Rectal smooth muscle tissue (tissue), 1 donor: ENCODE measurements around the gene UMAD1.

ENCODE experiments used
- H3K27ac ChIP-seq: one replicate; pipeline ENCODE4 v1.7.0; 2013; ENCODE audit warnings: low read depth, low read length, inconsistent platforms
- H3K27me3 ChIP-seq: one replicate; pipeline ENCODE4 v1.7.0; 2013; ENCODE audit warnings: low read length; ENCODE audit not compliant: control insufficient read depth, insufficient read depth
- H3K36me3 ChIP-seq: one replicate; pipeline ENCODE4 v1.7.0; 2013; ENCODE audit warnings: low read length; ENCODE audit not compliant: control insufficient read depth, insufficient read depth
- H3K4me1 ChIP-seq: one replicate; pipeline ENCODE4 v1.7.0; 2013; ENCODE audit warnings: low read length; ENCODE audit not compliant: control insufficient read depth, insufficient read depth
- H3K4me3 ChIP-seq: one replicate; pipeline ENCODE4 v1.7.0; 2013; ENCODE audit warnings: low read length
- H3K9ac ChIP-seq: one replicate; pipeline ENCODE4 v1.7.0; 2013; ENCODE audit warnings: low read length

UMAD1 gene

GRCh38 chr7:7908622-7909145 lies 268.1 kb downstream of the UMAD1 start:
- Histone ChIP-seq H3K4me3 (no peak overlapping the region), H3K36me3 (no peaks in the 10 kb centered on the region), H3K27ac (no peak overlapping the region), H3K9ac (no peak overlapping the region), H3K4me1 (no peaks in the 10 kb centered on the region), H3K27me3 (no peaks in the 10 kb centered on the region)

DNA sequence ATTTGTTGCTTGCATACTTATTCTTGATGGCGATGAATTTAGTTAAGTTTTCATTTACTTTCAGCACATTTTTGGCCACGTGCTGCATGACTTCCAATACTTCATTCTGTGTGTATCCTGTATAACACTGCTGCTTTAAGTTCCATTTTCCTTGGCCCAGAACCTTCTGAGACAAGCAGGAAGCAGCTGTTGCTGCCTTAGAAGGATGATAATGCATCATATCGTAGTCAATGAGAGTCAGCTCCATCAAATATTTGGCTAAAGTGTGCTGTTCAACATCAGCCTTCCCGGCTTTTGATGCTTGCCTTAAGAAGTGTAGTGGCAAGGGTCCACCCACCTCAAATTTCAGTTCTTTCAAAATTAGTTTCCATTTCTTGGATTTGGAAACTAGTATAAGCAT lies 268.8 kb downstream of the UMAD1 start:
- H3K9ac ChIP-seq, result no peak overlapping the region
- no peaks in the 10 kb centered on the region for H3K36me3 ChIP-seq
- no peaks in the 10 kb centered on the region for H3K4me1 ChIP-seq
- H3K27me3 ChIP-seq, result no peaks in the 10 kb centered on the region
- no peak overlapping the region for H3K27ac ChIP-seq
- no peak overlapping the region for H3K4me3 ChIP-seq

DNA sequence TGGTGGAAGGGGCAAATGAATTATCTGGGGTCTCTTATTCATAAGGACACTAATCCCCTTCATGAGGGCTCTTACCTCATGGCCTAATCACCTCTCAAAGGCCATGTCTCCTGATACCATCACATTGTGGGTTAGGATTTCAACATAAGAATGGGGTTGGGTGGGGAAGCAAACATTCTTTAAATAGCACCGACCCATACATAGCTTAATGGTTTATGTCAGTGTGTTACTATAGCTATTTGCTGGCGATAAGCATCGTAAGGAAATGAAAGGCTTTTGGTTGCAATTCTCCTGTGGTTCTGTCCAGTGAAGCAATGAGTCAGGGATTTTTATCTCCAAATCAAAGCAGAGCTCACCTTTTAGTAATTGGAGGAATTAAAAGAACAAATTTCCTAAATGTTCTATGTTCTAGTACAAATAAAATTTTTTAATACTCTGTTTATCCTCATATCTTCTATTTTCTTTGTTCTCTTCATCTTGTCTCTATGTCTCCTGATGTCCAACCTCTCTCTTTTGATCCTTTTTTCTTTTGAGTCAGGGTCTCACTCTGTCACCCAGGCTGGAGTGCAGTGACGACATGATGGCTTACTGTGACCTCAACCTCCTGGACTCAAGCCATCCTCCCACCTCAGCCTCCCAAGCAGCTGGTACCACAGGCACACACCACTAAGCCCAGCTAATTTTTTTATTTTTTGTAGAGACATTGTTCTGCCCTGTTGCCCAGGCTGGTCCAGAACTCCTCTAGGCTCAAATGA lies 271.0 kb downstream of the UMAD1 start:
- Histone ChIP-seq H3K4me3 (no peak overlapping the region), H3K27ac (no peak overlapping the region), H3K36me3 (no peaks in the 10 kb centered on the region), H3K9ac (no peak overlapping the region), H3K4me1 (no peaks in the 10 kb centered on the region), H3K27me3 (no peaks in the 10 kb centered on the region)

DNA sequence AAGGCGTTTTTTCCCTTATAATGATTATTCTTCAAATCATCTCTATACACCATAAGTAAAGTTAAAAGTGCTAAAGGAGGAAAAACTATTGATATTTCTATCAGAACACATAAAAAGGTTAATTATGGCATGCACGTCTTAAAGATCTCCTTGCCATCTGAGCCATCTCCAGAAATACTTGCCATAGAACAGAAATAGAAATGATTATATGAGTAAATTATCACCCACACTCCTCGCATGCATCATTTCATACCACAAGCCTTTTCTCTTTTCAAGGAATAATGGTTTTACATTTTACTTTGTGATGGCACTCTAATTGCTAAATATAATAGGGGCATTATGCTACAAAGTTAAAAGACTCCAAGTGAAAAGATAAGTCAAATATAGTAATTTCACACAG lies 272.4 kb downstream of the UMAD1 start:
- Histone ChIP-seq H3K27ac (no peak overlapping the region), H3K9ac (no peak overlapping the region), H3K27me3 (no peaks in the 10 kb centered on the region), H3K4me1 (no peaks in the 10 kb centered on the region), H3K36me3 (no peaks in the 10 kb centered on the region), H3K4me3 (no peak overlapping the region)

- no peak overlapping the region for H3K27ac ChIP-seq
- H3K4me3 ChIP-seq, result no peak overlapping the region
- H3K4me1 ChIP-seq, result no peaks in the 10 kb centered on the region
- H3K36me3 ChIP-seq, result no peaks in the 10 kb centered on the region
- no peak overlapping the region for H3K9ac ChIP-seq
- H3K27me3 ChIP-seq, result no peaks in the 10 kb centered on the region
Observed at GRCh38 chr7:7913504-7913903, 273.0 kb downstream of the UMAD1 start.

DNA sequence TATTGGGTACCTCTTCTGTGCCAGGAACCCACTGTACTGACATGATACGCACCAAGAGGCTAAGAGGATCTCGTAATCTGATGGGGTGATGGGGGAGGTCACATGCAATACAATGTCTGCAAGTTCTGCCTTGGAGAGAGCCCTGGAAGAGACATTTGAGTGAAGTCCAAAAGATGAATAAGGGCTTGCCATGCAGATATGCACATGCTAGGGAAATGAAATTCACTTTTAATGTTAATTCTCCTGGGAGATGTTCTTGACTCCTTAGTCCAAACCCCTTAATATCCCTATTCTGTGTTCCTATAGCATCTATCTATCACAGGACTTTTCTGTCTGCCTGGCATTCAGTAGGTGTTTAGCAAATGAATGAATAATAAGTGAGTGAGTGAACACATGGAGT lies 274.0 kb downstream of the UMAD1 start:
- Histone ChIP-seq H3K4me3 (no peak overlapping the region), H3K4me1 (no peaks in the 10 kb centered on the region), H3K9ac (no peak overlapping the region), H3K27me3 (no peaks in the 10 kb centered on the region), H3K27ac (no peak overlapping the region), H3K36me3 (no peaks in the 10 kb centered on the region)

GRCh38 chr7:7916064-7916463 lies 275.5 kb downstream of the UMAD1 start:
- Histone ChIP-seq H3K27me3 (no peaks in the 10 kb centered on the region), H3K36me3 (no peaks in the 10 kb centered on the region), H3K4me1 (no peaks in the 10 kb centered on the region), H3K27ac (no peak overlapping the region), H3K9ac (no peak overlapping the region), H3K4me3 (no peak overlapping the region)

GRCh38 chr7:7917593-7917992 lies 277.0 kb downstream of the UMAD1 start:
- H3K4me3 ChIP-seq, result no peak overlapping the region
- no peak overlapping the region for H3K27ac ChIP-seq
- no peaks in the 10 kb centered on the region for H3K4me1 ChIP-seq
- H3K36me3 ChIP-seq, result no peaks in the 10 kb centered on the region
- no peak overlapping the region for H3K9ac ChIP-seq
- H3K27me3 ChIP-seq, result no peaks in the 10 kb centered on the region

- H3K4me3 ChIP-seq, result no peak overlapping the region
- H3K27ac ChIP-seq, result no peak overlapping the region
- no peak overlapping the region for H3K9ac ChIP-seq
- H3K36me3 ChIP-seq, result no peaks in the 10 kb centered on the region
- no peaks in the 10 kb centered on the region for H3K4me1 ChIP-seq
- H3K27me3 ChIP-seq, result no peaks in the 10 kb centered on the region
Observed at GRCh38 chr7:7918736-7919448, 278.3 kb downstream of the UMAD1 start.

GRCh38 chr7:7919449-7919945 lies 278.9 kb downstream of the UMAD1 start:
- Histone ChIP-seq H3K4me1 (no peaks in the 10 kb centered on the region), H3K9ac (no peak overlapping the region), H3K27me3 (no peaks in the 10 kb centered on the region), H3K4me3 (no peak overlapping the region), H3K27ac (no peak overlapping the region), H3K36me3 (no peaks in the 10 kb centered on the region)

DNA sequence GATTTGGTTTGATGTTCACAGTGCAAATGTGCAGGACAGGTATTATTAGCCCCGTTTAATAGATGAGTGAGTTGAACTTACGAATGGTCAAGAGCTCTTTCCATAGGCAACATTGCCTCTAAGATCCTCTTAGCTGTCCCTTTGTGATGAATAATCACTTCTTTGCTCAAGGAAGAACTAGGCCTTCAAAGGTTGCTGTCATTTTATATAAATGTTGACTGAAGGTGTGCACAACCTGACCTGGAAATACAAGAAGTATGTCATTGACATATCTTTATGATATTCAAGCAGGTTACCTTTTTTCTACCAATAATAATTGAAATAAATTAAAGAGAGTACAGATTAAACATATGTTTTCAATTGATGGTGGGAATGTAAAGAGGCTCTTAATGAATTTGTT lies 279.5 kb downstream of the UMAD1 start:
- no peak overlapping the region for H3K9ac ChIP-seq
- no peak overlapping the region for H3K27ac ChIP-seq
- H3K27me3 ChIP-seq, result no peaks in the 10 kb centered on the region
- no peak overlapping the region for H3K4me3 ChIP-seq
- no peaks in the 10 kb centered on the region for H3K4me1 ChIP-seq
- H3K36me3 ChIP-seq, result no peaks in the 10 kb centered on the region

GRCh38 chr7:7920481-7920880 lies 279.9 kb downstream of the UMAD1 start:
- no peak overlapping the region for H3K4me3 ChIP-seq
- H3K27ac ChIP-seq, result no peak overlapping the region

More at GRCh38 chr7:7920481-7920880, 279.9 kb downstream of the UMAD1 start:
- H3K27me3 ChIP-seq, result no peaks in the 10 kb centered on the region
- no peaks in the 10 kb centered on the region for H3K4me1 ChIP-seq
- no peak overlapping the region for H3K9ac ChIP-seq
- H3K36me3 ChIP-seq, result no peaks in the 10 kb centered on the region
